ENCODE results near the gene S100A14. TPM values are rescaled to one million over a fixed set of nuclear protein-coding genes. Genes with fewer than 3 reads are reported as not detected.

Gene S100A14
- total RNA-seq, 4 donors from 2014 or later, result 112 to 175 (median 132) TPM

DNA sequence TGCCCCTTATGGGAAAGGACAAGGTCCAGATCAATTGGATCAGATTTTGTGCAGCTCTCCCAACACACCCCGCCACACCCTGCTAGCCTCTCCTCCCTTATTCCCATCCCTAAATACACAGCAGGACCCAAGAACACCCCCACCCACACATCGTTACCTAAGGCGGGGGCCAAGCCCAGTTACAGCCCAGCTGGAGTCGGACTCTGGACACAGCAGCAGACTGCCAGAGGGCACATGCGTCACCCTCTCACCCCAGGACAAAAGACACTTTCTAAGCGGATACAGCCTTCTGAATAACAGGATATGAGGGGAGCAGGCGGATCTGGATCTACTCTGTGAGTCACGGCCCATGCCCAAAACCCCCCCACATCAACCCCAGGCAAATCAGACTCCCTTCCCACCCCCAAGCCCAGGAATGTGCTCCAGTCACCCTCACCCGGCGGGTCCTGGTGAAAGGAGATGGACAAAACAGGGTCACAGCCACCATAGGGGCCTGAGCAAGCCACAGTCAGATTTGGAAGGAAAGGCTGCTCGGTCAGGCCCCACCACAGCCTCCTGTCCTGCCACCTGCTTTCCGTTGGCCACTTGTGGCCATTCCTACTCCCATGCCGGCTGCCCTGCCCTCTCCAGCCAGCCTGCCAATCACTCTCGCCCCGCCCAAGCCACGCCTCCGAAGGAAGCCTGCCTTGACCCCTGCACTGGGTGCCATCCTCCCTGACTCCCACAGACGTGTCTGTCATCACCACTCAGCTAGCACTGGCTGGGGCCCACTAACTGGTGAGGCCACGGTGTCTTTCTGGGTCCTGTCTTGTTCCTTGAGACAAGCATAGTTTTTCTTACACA is 7.2 kb downstream of the S100A14 start:
- peak in 1 of 2 donors; percentile 38 for TF ChIP-seq POLR2A (IDR thresholded peaks at IDR 0.05)
- TF ChIP-seq, protein P1, sequence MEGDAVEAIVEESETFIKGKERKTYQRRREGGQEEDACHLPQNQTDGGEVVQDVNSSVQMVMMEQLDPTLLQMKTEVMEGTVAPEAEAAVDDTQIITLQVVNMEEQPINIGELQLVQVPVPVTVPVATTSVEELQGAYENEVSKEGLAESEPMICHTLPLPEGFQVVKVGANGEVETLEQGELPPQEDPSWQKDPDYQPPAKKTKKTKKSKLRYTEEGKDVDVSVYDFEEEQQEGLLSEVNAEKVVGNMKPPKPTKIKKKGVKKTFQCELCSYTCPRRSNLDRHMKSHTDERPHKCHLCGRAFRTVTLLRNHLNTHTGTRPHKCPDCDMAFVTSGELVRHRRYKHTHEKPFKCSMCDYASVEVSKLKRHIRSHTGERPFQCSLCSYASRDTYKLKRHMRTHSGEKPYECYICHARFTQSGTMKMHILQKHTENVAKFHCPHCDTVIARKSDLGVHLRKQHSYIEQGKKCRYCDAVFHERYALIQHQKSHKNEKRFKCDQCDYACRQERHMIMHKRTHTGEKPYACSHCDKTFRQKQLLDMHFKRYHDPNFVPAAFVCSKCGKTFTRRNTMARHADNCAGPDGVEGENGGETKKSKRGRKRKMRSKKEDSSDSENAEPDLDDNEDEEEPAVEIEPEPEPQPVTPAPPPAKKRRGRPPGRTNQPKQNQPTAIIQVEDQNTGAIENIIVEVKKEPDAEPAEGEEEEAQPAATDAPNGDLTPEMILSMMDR (IDR thresholded peaks at IDR 0.05), result no peak
- Histone ChIP-seq H3K4me1 (peaks cover 43 to 52% of the 10 kb centered on the region in 2 donors), H3K36me3 (peaks cover 14% of the 10 kb centered on the region in 2 donors), H3K4me3 (replicated peaks in 1 of 3) (peak overlapping the region in 1 of 3 donors; percentile 19), H3K27me3 (no peaks in the 10 kb centered on the region), H3K27ac (peak overlapping the region; percentile 48 to 78 (median 73)), H3K9me3 (no peaks in the 10 kb centered on the region)
- DNase-seq, result peak; percentile 53 to 54
- intact Hi-C loops (cut with DNase I), result no loop called here
- WGBS, 2 donors, result 61 to 69% methylated on average over 16 to 19 of the region's 19 CpGs

DNA sequence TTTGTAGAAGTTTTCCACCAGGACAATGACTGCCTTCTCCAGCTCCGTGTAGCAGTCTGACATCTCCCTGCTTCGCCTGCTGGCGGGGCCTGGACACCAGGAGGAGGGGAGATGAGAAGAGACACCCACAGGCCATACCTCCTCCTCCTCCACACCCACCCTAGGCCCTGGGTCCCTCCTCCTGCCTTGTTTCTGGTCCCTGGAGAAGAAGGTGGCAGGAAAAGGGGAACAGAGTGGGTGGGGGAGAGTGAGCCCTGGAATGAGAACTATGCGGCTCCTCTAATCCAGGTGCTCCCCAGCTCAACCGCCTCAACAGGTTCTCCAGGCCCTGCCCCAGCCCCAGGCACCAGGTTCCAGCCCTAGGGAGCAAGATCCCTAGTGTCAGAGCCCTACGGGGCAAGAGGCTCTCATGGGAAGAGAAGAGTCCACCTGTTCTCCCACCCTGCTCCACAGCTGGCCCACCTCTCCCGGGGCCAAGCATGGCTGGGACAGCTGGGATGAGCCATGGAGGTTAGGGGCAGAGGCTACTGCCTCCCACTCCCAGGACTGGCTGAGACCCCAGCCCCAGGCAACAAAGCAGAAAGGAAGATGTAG is 7.9 kb downstream of the S100A14 start:
- Histone ChIP-seq H3K4me1 (peaks cover 39 to 44% of the 10 kb centered on the region in 2 donors), H3K36me3 (peaks cover 14% of the 10 kb centered on the region in 2 donors), H3K27ac (peak overlapping the region; percentile 46 to 78 (median 73)), H3K4me3 (replicated peaks in 1 of 3) (peak overlapping the region in 1 of 3 donors; percentile 19), H3K9me3 (no peaks in the 10 kb centered on the region), H3K27me3 (no peaks in the 10 kb centered on the region)
- no peak for DNase-seq
- 69 to 88% methylated on average over 6 to 7 of the region's 7 CpGs for WGBS, 2 donors
- intact Hi-C loops (cut with DNase I), result no loop called here
- TF ChIP-seq, protein P1 (IDR thresholded peaks at IDR 0.05), result no peak
- no peak for TF ChIP-seq POLR2A (IDR thresholded peaks at IDR 0.05)

DNA sequence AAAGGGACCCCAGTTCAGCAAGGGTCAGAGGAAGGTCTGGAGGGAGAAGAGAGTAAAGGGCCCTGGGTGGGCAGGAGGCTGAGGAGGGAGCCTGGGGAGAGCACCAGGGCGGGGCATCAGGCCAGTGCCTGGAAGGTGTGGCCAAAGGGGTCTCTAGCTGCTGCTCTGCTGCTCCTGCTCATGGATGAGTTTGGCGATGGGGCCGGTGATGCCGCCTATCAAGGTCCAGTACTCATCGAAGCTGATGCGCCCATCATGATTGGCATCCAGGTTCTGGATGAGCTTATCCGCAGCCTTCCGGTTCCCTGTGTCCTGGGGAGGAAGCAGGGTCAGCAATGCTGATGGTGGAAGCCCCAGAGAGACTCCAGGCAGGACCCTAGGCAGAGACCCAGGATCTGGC is 8.7 kb downstream of the S100A14 start:
- intact Hi-C loops (cut with DNase I), result no loop called here
- Histone ChIP-seq H3K4me1 (peaks cover 37 to 42% of the 10 kb centered on the region in 2 donors), H3K4me3 (replicated peaks in 1 of 3) (no peak overlapping the region), H3K9me3 (no peaks in the 10 kb centered on the region), H3K36me3 (peaks cover 14% of the 10 kb centered on the region in 2 donors), H3K27me3 (no peaks in the 10 kb centered on the region), H3K27ac (no peak overlapping the region)
- no peak for DNase-seq
- TF ChIP-seq, protein P1 (IDR thresholded peaks at IDR 0.05), result no peak
- TF ChIP-seq POLR2A (IDR thresholded peaks at IDR 0.05), result no peak
- 88 to 92% methylated on average over 8 of the region's 8 CpGs for WGBS, 2 donors

DNA sequence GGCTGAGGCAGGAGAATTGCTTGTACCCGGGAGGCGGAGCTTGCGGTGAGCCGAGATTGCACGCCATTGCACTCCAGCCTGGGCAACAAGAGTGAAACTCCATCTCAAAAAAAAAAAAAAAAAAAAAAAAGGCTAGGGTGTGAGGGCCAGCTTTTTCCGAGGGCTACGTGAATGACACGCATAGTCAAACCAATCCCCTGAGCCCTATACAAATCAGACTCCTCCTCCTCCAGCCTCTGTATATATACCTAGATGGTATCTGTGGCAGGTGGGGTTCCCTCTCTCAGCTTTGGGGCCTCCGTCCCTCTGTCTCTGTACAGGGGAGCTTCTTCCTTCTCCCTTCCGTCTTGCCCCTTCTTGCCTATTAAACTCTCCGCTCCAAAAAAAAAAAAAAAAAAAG is 9.9 kb downstream of the S100A14 start:
- Histone ChIP-seq H3K27ac (no peak overlapping the region), H3K4me3 (replicated peaks in 1 of 3) (no peak overlapping the region), H3K36me3 (peaks cover 14% of the 10 kb centered on the region in 2 donors), H3K27me3 (no peaks in the 10 kb centered on the region), H3K9me3 (no peaks in the 10 kb centered on the region), H3K4me1 (peaks cover 29 to 35% of the 10 kb centered on the region in 2 donors)
- no peak for DNase-seq
- no peak for TF ChIP-seq POLR2A (IDR thresholded peaks at IDR 0.05)
- TF ChIP-seq, protein P1 (IDR thresholded peaks at IDR 0.05), result no peak
- WGBS, 2 donors, result 92 to 96% methylated on average over 11 of the region's 11 CpGs
- intact Hi-C loops (cut with DNase I), result no loop called here

DNA sequence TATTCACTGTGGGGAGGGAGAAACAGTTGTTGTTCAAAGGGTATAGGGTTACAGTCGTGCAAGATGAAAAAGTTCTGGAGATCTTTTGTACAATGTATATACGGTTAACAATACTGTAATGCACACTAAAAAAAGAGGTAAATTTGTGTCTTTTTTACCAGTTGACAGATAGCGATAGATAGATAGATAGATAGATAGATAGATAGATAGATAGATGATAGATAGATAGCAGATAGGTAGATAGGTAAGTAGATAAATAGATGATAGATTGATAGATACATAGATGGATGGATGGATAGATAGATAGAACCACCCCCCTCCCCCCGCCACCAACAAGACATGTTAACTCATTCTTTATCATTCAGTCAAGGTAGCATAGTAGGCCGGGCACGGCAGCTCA is 13.4 kb downstream of the S100A14 start:
- Histone ChIP-seq H3K4me1 (peaks cover 0 to under 1% of the 10 kb centered on the region in 2 donors), H3K36me3 (peaks cover 13 to 14% of the 10 kb centered on the region in 2 donors), H3K27ac (no peak overlapping the region), H3K4me3 (replicated peaks in 1 of 3) (no peak overlapping the region), H3K27me3 (no peaks in the 10 kb centered on the region), H3K9me3 (no peaks in the 10 kb centered on the region)
- WGBS, 2 donors, result 92 to 93% methylated on average over 6 of the region's 6 CpGs
- intact Hi-C loops (cut with DNase I), result no loop called here
- no peak for TF ChIP-seq POLR2A (IDR thresholded peaks at IDR 0.05)
- TF ChIP-seq, protein P1 (IDR thresholded peaks at IDR 0.05), result no peak
- no peak for DNase-seq
